ENCODE data around the gene MUC4.

- TF ChIP-seq, protein P1, sequence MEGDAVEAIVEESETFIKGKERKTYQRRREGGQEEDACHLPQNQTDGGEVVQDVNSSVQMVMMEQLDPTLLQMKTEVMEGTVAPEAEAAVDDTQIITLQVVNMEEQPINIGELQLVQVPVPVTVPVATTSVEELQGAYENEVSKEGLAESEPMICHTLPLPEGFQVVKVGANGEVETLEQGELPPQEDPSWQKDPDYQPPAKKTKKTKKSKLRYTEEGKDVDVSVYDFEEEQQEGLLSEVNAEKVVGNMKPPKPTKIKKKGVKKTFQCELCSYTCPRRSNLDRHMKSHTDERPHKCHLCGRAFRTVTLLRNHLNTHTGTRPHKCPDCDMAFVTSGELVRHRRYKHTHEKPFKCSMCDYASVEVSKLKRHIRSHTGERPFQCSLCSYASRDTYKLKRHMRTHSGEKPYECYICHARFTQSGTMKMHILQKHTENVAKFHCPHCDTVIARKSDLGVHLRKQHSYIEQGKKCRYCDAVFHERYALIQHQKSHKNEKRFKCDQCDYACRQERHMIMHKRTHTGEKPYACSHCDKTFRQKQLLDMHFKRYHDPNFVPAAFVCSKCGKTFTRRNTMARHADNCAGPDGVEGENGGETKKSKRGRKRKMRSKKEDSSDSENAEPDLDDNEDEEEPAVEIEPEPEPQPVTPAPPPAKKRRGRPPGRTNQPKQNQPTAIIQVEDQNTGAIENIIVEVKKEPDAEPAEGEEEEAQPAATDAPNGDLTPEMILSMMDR (IDR thresholded peaks at IDR 0.05) = no peak
- no peak for TF ChIP-seq EP300 (IDR thresholded peaks at IDR 0.05; ENCODE audit: borderline replicate concordance in 1 of 2, low read depth in 1 of 2, low read length in 1 of 2)
- no peak for TF ChIP-seq RCOR1 (IDR thresholded peaks at IDR 0.05; ENCODE audit: low read length)
- TF ChIP-seq RAD21 (IDR thresholded peaks at IDR 0.05; ENCODE audit: low read length) = no peak
- TF ChIP-seq MXI1 (IDR thresholded peaks at IDR 0.05; ENCODE audit: low read depth, low read length) = no peak
- TF ChIP-seq, protein P2, sequence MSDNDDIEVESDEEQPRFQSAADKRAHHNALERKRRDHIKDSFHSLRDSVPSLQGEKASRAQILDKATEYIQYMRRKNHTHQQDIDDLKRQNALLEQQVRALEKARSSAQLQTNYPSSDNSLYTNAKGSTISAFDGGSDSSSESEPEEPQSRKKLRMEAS (IDR thresholded peaks at IDR 0.05; ENCODE audit: low read depth) = no peak
- no peak for TF ChIP-seq YY1 (IDR thresholded peaks at IDR 0.05; ENCODE audit: low read depth)
- no peak for TF ChIP-seq GABPA (IDR thresholded peaks at IDR 0.05; ENCODE audit: low read depth)
- TF ChIP-seq POLR2AphosphoS5 (IDR thresholded peaks at IDR 0.05; ENCODE audit: low read depth, low read length) = no peak
- TF ChIP-seq NRF1 (IDR thresholded peaks at IDR 0.05; ENCODE audit: low read depth, low read length) = no peak
Measured at GRCh38 chr3:195708061-195708460, 103.7 kb downstream of the MUC4 start.
